GM18951 (cell line): ENCODE data around the gene PAFAH2.

ENCODE experiments used
- POLR2A ChIP-seq: IDR thresholded peaks from 4 replicates; pipeline ENCODE4 v1.6.1; 2011; ENCODE audit warnings: mild to moderate bottlenecking; ENCODE audit not compliant: insufficient read length, insufficient read depth; ENCODE audit errors: extremely low read depth
- in situ Hi-C: fragments of 300-500 bp; cut with MboI; formaldehyde crosslinking; loops from one replicate; pipeline ENCODE4 v1.12.0; 2022; ENCODE audit warnings: low sequenced_read_pairs, mixed read lengths, inconsistent platforms; ENCODE audit not compliant: unreplicated experiment

PAFAH2 gene

GRCh38 chr1:26025060-26025459 is 27.2 kb upstream of the PAFAH2 start:
- TF ChIP-seq POLR2A: no peak
- in situ Hi-C loops: no loop called here

GRCh38 chr1:26023826-26024225 is 26.0 kb upstream of the PAFAH2 start:
- TF ChIP-seq POLR2A: no peak
- in situ Hi-C loops: no loop called here

GRCh38 chr1:26023009-26023408 is 25.1 kb upstream of the PAFAH2 start:
- in situ Hi-C loops: no loop called here
- no peak for TF ChIP-seq POLR2A

- in situ Hi-C loops: no loop called here
- no peak for TF ChIP-seq POLR2A
Measured at GRCh38 chr1:26022404-26022779, 24.5 kb upstream of the PAFAH2 start.

- TF ChIP-seq POLR2A: no peak
- in situ Hi-C loops: no loop called here
Measured at GRCh38 chr1:26021647-26022403, 24.0 kb upstream of the PAFAH2 start, which contains the start of gene EXTL1. TSS of gene EXTL1 (plus strand) at chr1:26021775. CDS start at chr1:26022647, 872 bp downstream.

GRCh38 chr1:26020941-26021646 is 23.2 kb upstream of the PAFAH2 start:
- in situ Hi-C loops: no loop called here
- TF ChIP-seq POLR2A: no peak

GRCh38 chr1:26020330-26020768 is 22.5 kb upstream of the PAFAH2 start:
- in situ Hi-C loops: no loop called here
- no peak for TF ChIP-seq POLR2A

- in situ Hi-C loops: no loop called here
- TF ChIP-seq POLR2A: no peak
Measured at GRCh38 chr1:26019641-26020315, 21.9 kb upstream of the PAFAH2 start.

GRCh38 chr1:26017606-26018005 is 19.7 kb upstream of the PAFAH2 start:
- no peak for TF ChIP-seq POLR2A
- in situ Hi-C loops: no loop called here

GRCh38 chr1:26016953-26017545 is 19.2 kb upstream of the PAFAH2 start:
- no peak for TF ChIP-seq POLR2A
- in situ Hi-C loops: no loop called here

- in situ Hi-C loops: no loop called here
- TF ChIP-seq POLR2A: no peak
Measured at GRCh38 chr1:26016258-26016952, 18.5 kb upstream of the PAFAH2 start.

GRCh38 chr1:26015358-26015757 is 17.5 kb upstream of the PAFAH2 start:
- in situ Hi-C loops: no loop called here
- TF ChIP-seq POLR2A: no peak

- in situ Hi-C loops: no loop called here
Measured at GRCh38 chr1:26014179-26014578, 16.3 kb upstream of the PAFAH2 start.

More at GRCh38 chr1:26014179-26014578, 16.3 kb upstream of the PAFAH2 start:
- TF ChIP-seq POLR2A: no peak
